T-helper 1 cell treated with Interleukin-12 subunit alpha and Interleukin-12 subunit beta and Interleukin-4 antibody, amounts not matched to agents 30 ng/mL and 1 ng/mL, for 36 hours (primary cell): ENCODE measurements around the gene CD164. TPM values are rescaled to one million over a fixed set of nuclear protein-coding genes. Genes with fewer than 3 reads are reported as not detected.
"Not testable (repeated sequence)": the region's sequence is repeated elsewhere in the genome, so short reads cannot be mapped to it uniquely, and the experiment has no call there.

Experiments used
- intact Hi-C: fragments of 100-400 bp; cut with micrococcal nuclease; formaldehyde crosslinking; loops from one replicate; pipeline ENCODE4 v1.15.1; 2024
- total RNA-seq: library from RNA; stranded (reverse); gene quantifications from 2 replicates; pipeline ENCODE4 v1.2.3, GENCODE V29; 2022

CD164 gene
- total RNA-seq, 1 donor from 2014 or later = 277 TPM

- intact Hi-C loops = no loop called here
Observed at GRCh38 chr6:109344226-109344625, 38.0 kb downstream of the CD164 start.

- intact Hi-C loops = no loop called here
Observed at GRCh38 chr6:109343518-109343917, 38.7 kb downstream of the CD164 start.

GRCh38 chr6:109342911-109343310 is 39.4 kb downstream of the CD164 start:
- intact Hi-C loops = no loop called here

GRCh38 chr6:109342506-109342905 is 39.8 kb downstream of the CD164 start:
- intact Hi-C loops = no loop called here

GRCh38 chr6:109340811-109341210 is 41.5 kb downstream of the CD164 start:
- intact Hi-C loops = no loop called here

GRCh38 chr6:109339906-109340678 is 42.2 kb downstream of the CD164 start:
- intact Hi-C loops = no loop called here

- intact Hi-C loops = no loop called here
Observed at GRCh38 chr6:109336221-109336961, 45.9 kb downstream of the CD164 start.

GRCh38 chr6:109333870-109334269 is 48.4 kb downstream of the CD164 start:
- intact Hi-C loops = not testable (repeated sequence)

GRCh38 chr6:109332748-109333147 is 49.5 kb downstream of the CD164 start:
- intact Hi-C loops = no loop called here

- intact Hi-C loops = no loop called here
Observed at GRCh38 chr6:109331081-109331480, 51.2 kb downstream of the CD164 start.

- intact Hi-C loops = no loop called here
Observed at GRCh38 chr6:109330263-109330662, 52.0 kb downstream of the CD164 start.

GRCh38 chr6:109328629-109329028 is 53.6 kb downstream of the CD164 start:
- intact Hi-C loops = no loop called here

- intact Hi-C loops = no loop called here
Observed at GRCh38 chr6:109327959-109328358, 54.3 kb downstream of the CD164 start.

GRCh38 chr6:109327491-109327890 is 54.8 kb downstream of the CD164 start:
- intact Hi-C loops = no loop called here

GRCh38 chr6:109326351-109326750 is 55.9 kb downstream of the CD164 start:
- intact Hi-C loops = no loop called here

- intact Hi-C loops = no loop called here
Observed at GRCh38 chr6:109325400-109325801, 56.9 kb downstream of the CD164 start.

- intact Hi-C loops = no loop called here
Observed at GRCh38 chr6:109323241-109323640, 59.0 kb downstream of the CD164 start.

GRCh38 chr6:109322825-109323224 is 59.4 kb downstream of the CD164 start:
- intact Hi-C loops = no loop called here

GRCh38 chr6:109321752-109322151 is 60.5 kb downstream of the CD164 start:
- intact Hi-C loops = no loop called here

GRCh38 chr6:109320072-109320471 is 62.2 kb downstream of the CD164 start:
- intact Hi-C loops = no loop called here

- intact Hi-C loops = no loop called here
Observed at GRCh38 chr6:109318328-109318876, 63.9 kb downstream of the CD164 start.

- intact Hi-C loops = no loop called here
Observed at GRCh38 chr6:109316909-109317308, 65.4 kb downstream of the CD164 start.
